ENCODE measurements around the gene GOSR2.

The GOSR2 gene

DNA sequence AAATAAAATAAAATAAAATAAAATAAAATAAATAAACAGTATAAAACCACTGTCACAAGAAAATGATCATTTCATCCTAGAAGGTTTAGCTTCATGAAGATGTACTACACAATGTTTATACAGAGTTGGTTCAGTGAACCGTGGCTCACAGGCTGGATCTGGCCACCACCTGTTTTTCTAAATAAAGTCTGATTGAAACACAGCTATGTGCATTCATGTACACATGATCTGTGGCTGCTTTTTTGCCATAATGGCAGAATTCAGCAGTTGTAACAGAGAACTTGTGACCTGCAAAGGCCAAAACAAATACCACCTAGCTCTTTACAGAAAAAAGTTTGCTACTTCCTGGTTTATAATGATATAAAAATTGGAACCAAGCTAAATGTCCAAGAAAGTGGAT, 68.7 kb downstream of the GOSR2 start:
- ATAC-seq (no peak), DNase-seq (no peak)
